Posterior cingulate gyrus (tissue), 11 donors: ENCODE results near the gene ACTN1.
A peak's percentile ranks its signal among the peaks of the same experiment; 100 is the strongest.

Experiments
- DNase-seq, 10 donors: peaks; one replicate each; pipeline versions ENCODE4 v3.0.0 to v3.0.0-alpha.2; 2020 to 2021; ENCODE audit warnings: mixed read lengths in 3 of 10
- intact Hi-C: fragments of 100-400 bp; cut with DNase I; formaldehyde crosslinking; loops from one replicate; pipeline ENCODE4 v1.15.1; 2023

The ACTN1 gene

DNA sequence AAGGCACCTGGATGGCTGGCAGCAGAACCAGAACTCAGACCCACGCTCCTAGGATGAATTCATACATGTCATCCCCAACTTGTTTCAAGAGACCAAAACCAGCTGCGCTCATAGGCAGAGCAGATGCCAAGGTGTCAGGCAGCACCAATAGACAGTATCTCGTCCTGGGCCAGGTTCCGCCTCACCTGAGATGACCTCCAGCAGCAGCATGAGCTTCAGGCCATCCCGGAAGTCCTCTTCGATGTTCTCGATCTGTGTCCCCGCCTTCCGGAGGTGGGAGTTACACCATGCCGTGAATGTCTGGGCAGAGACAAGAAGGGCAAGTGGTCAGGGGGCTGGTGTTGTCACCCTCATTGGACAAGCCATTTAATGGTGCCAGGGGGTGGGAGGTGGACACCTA is 53.7 kb downstream of the ACTN1 start:
- DNase-seq, result peak in 2 of 10 donors; percentile 58 to 68
- intact Hi-C loops, result no loop called here

DNA sequence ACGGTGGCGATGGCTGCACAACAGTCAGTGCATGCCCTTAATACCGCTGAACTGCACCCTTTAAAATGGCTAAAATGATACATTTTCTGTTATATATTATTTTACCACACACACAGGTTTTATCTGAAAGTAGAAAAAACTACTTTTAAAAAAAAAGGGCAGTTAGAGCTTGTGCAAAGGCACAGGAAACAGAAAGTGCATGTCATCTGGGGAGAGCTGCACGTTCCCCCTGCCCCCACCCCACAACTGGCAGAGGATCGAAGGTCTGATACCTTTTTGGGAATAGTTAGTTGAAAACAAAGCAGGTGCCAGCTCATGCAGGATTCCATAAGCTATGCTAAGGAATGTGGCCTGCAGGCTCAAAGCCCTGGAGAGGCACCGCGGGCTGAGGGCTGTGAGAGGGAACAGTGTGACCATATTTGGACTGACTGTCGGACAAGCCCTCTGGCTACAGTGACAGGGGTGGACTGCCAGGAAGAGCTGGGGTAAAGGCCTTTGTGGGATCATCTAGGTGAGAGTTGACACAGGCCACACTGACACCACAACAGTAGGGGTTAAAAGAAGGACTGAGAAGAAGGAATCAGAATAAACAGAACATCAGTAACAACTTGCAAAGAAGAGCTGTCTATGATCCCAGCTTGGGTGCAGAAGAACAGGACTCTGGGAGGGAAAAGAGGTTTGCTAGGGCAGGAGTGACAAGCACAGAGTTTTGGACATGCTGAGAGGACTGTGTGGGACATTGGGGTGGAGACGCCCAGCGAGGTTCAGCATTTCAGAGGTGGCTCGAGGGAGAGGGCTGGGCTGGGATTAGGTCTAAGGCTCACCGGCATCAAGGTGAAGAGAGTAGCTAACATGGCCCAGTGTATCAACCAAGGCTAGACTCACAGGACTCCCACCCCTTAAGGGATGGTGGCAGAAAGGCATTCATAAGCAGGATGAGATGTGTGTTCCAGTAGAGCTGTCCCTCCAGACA is 54.6 kb downstream of the ACTN1 start:
- DNase-seq, result no peak
- intact Hi-C loops, result no loop called here

DNA sequence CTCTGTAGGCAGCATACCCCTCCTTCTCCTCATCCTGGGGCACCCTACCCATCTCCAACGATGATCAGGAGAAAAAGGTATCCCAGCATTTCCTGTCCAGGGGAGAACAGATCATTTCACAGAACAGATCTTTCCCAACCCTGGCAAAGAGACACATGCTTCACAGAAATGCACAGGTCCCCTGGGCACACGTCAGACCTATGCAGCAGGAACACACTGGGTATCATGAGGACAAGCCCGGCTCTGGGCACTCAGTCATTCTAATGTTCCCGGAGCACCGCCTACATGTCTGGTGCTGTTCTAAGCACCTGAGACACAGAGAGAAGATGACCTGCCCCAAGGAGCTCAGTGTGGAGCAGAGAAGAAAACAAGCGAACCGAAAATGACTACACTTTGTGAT is 56.2 kb downstream of the ACTN1 start:
- intact Hi-C loops, result no loop called here
- DNase-seq, result peak in 1 of 10 donors; percentile 51

DNA sequence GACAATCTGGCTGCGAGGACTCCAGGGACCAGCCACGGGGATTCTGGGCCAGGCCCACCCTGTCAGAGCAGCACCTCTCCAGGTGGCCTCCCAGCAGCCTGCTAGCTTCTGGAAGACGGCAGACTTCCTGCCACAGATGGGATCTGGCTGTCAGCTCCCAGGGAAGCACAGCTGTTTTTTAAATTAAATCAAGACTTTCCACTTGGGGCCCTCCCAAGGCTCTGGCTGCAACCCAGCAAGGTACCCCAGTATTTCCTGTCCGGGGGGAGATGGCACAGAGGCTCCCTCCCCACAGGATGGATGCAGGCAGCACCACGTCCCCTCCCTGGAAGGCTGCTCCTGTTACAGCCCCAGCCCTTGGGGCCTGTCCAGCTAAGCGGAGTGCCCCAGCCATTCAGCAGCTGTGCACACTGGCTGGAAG is 56.9 kb downstream of the ACTN1 start:
- no peak for DNase-seq

DNA sequence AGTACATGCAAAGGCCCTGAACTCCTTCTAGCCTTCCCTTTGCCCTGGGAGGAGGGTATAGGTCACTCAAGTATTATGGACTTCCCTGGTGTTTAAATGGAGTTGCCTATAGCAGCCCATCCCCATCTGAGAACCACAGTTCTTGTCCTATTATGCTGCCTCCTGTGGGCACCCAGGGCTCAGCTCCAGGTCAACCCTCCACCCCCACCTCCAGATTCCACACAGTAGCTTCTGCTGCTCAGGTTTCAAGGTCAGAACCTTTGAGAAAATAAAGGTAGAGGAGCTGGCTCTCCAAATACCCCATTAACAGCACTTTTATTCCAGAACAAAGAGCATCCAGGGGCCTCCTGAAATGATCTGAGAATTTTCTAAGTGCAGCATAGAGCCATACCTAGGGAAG is 57.4 kb downstream of the ACTN1 start:
- intact Hi-C loops, result no loop called here

More for the DNA sequence above, 56.9 kb downstream of the ACTN1 start:
- intact Hi-C loops, result no loop called here

DNA sequence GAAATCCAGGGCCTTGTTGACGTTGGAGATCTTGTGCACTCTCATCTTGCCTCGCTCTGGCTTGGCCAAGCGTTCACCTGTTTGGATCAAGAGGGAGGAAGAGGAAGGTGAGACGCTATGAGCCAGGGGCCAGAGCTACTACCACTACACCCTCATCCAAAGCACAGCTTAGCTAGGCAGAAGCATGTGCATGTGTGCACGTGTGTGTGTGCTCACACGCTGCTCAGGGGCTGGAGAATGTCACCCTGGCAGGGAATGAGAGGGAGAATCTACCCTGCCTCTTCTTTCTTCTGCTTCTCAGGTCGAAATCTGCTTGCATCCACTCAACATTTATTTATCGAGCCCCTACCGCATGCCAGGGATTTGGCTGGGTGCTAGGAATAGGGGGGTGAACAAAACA is 58.1 kb downstream of the ACTN1 start:
- DNase-seq, result no peak
- intact Hi-C loops, result no loop called here

More for the DNA sequence above, 57.4 kb downstream of the ACTN1 start:
- no peak for DNase-seq

DNA sequence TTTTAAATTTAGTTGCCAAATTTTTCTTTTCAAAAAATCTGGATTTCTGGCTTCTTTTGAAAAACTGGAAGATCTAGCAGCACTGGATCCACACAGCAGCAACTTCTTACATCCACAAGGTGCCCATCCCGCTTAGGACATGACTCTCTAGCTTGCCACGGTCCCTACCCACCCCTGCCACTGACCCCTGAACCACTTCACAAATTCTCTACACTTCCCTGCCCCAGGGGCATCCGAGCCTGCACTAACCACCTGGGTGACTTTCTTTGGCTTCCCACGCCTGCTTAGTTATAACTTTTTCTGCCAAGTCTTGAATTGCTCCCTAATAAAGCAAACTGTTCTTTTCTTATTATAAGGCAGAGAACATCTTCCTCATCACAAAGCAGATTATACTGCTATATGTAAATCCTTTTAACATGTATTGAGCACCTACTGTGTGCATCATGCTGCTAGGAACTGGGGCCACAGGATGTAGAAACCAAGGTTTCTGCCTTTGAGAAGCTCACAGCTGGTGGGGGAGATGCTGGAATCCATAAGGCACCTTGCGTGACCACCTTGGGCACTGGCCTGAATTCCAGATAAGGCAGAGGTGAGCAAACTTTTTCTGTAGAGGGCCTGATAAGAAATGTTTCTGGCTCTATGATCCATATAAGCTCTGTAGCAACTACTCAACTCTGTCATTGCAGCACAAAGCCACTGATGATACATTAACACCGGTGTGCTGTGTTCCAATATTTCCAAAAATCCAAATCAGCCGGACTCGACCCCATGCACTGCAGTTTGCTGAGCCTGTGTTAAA is 59.8 kb downstream of the ACTN1 start:
- intact Hi-C loops, result no loop called here
- DNase-seq, result peak in 2 of 10 donors; percentile 5 to 23

DNA sequence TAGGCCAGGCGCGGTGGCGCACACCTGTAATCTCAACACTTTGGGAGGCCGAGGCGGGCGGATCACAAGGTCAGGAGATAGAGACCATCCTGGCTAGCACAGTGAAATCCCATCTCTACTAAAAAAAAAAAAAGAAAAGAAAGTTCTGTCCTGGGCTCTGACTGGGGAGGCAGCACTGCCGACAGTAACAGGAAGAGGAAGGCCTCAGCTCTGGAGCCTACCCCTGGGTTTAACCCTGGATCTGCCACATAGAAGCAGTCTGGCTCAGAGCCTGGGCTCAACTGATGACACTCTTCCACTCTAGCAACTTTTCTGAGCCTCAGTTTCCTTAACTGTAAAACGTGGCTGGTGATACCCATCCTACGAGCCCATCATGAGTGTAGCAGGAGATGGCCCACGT is 60.5 kb downstream of the ACTN1 start:
- DNase-seq, result peak in 1 of 10 donors; percentile 14
- intact Hi-C loops, result no loop called here

DNA sequence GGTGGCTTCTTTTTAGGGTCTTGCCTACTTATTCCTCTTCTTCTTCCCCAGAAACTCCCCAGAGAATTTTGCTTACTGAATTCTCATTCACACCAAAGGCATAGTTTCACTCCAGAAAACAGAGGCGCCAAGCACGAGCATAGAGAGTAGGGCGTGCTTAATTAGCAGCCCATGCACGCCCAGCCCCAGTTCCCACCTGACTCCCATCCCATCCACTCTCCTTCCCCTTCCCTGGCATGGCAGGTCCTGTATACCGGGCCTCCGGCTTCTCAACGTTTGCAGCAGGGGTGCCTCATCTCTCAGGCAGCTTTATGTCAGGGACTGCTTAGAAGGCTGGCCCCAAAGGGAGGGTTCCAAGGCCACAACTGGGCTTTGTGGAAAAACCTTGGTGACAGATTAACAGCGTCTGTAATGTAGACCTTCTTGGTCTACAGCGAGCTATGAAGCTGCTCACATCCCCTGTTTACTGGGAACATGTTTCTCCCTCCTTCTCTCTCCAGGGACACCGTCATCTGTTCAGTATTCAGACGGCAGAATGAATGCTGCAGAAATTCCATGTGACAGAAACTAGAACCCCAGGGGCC is 62.7 kb downstream of the ACTN1 start:
- DNase-seq, result peak in 1 of 10 donors; percentile 58
- intact Hi-C loops, result no loop called here

DNA sequence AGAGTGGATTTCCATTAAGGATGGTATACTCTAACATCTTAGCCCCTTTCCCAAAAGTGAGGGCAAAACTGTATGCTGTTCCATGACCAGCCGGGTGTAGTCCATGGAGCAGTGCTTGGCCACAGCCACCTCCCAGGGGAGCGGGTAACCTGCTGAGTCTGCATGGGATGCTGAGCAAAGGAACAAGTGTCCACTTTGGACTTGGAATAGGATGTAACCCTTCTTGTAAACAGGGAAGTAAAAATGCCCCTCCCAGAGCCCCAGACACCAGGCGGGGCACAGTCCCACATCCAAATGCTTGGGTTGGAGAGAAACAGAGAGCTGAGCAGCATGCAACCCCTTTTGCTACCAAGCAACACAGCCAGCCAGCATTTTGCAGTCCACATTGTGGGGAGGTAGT is 65.6 kb downstream of the ACTN1 start:
- DNase-seq, result no peak
- intact Hi-C loops, result no loop called here

DNA sequence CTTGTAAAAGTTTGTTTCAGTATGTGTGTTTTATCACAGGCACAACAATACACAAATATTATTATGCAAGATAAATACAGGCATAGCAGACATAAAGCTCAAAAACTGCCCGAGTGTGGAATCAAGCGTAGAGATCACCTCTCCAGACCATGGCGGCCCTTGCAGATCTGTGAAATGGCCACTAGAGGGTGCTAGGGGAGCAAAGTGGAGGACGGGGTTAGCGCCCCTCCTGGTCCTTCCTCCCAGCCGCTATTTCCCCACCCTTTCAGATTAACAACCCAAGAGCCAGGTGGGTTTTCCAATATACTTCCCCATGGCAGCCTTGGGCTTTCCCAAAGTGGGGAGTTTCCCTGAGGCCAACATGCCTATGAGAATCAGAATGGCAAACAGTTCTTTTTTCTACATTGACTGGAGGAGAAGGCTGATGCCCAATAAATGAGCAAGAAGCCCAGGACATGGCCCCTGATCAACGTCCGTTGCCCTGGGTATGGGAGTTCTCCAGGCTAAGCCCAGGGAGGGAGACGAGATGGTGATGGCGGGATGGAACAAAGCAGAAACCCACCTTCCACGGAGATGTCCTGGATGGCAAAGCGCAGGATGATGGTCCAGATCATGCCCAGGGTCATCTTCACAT is 67.4 kb downstream of the ACTN1 start:
- DNase-seq, result peak in 7 of 10 donors; percentile 54 to 94 (median 70)
- intact Hi-C loops, result loop anchor here (1.0 kb wide), 1 partner anchor 196 kb away; no protein-coding TSS in a partner anchor

DNA sequence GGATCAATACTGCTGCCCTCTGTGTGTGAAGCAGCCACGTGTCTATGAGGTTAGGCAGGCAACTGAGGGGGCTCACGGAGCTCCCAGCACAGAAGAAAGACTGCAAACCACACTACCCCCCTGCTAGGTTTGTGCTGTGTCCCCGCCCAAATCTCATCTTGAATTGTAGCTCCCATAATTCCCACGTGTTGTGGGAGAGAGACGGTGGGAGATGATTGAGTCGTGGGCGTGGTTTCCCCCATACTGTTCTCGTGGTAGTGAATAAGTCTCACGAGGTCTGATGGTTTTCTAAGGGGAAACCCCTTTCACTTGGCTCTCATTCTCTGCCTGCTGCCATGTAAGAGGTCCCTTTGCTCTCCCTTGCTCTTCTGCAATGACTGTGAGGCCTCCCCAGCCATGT is 68.6 kb downstream of the ACTN1 start:
- peak in 1 of 10 donors; percentile 20 for DNase-seq
- intact Hi-C loops, result no loop called here

DNA sequence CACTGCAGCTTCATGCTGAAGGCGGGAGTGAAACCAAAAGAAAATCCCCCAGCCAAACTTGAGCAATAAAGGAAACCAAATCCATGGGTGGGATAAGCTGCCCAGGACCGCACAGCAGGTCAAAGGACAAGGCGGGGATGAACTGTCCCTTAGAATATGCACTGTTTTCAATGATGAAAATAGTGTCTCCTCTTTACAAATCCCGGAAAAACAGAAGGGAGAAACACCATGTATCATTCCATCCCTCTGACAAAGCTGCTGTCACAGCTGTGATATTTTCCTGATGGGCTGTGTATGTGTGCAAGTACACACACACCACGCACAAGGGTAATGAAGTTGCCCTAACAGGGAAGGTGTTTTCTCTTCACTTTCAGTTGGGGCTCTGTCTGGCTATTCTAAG is 70.3 kb downstream of the ACTN1 start:
- intact Hi-C loops, result no loop called here
- no peak for DNase-seq

DNA sequence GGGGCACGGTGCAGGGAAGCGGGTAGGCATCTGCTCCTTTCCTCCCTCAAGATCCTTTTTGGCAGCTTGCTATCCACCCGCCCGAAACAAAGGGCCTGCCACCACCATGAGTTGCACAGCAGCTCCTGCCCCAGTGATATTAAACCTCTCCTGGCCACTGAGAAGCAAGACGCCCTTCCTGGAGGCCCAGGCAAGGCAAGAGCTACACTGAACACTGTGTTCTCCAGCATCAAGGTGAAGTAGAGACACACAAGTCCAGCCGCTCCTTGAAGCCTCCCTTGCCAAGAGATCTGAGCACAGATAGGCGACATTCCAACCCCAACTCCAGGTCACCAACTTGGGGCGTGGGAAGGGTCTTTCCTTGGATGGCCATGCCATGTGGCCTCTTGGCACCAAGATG is 70.9 kb downstream of the ACTN1 start:
- no peak for DNase-seq
- intact Hi-C loops, result no loop called here

DNA sequence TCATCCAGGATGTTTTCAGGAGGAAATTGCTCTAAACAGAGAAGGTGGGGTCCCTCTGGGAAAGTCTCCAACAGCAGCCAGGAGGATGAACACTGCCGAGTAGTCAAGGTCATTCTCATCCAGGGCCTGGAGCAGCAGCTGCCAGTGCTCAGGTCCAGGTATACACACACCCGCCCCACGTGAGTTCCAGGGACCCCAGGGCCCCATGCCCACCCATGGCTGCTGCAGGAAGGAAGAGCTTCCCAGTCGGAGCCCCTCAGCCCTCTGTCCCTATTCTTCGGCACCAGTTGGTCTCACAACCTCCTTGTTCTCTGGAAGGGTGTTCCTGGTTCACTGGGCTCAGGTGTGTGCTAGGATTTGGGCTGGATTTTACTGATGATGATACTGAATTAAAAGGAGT is 72.7 kb downstream of the ACTN1 start:
- DNase-seq, result no peak
- intact Hi-C loops, result no loop called here

DNA sequence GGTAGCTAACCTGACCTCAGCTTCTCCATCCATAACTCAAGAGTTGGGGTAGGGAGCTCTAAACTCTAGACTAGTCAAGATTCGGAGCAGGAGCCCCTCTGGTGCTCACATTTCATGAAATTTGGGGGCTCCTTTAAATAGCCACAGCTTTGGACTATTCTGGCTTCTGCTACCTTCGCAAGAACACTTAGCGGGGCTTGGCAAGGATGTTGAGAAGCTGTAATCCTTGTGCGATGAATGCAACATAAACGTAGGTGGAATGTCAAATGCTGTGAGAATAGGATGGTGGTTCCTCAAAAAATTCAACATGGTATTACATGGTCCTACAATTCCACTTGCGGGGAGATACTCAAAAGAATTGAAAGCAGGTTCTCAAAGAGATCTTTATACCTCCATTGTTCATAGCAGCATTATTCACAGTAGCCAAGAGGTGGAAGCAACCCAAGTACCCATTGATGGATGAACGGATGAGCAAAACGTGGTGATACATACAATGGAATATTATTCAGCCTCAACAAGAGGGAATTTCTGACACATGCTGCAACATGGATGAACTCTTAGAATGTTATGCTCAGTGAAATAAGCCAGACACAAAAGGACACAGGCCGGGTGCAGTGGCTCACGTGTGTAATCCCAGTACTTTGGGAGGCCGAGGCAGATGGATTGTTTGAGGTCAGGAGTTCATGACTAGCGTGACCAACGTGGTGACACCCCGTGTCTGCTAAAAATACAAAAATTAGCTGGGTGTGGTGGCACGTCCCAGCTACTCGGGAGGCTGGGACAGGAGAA is 73.8 kb downstream of the ACTN1 start:
- intact Hi-C loops, result no loop called here
- no peak for DNase-seq

DNA sequence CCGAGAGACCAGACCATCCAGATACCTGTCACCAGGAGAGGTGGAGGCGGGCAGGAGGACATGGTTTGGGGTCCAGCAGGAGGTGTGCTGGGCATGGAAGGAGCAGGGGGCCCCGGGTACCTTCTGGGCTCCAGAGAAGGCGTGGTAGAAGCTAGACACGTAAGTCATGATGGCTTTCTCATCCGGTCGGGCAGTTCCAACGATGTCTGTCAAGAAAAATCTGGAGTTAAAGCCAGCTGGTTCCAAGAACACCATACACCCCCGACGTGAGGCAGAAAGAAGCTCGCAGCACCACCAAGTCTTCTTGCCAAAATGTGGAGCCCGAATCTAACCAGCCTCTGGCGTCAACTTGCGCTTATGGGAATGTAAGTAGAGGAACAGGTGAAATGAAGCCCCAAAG is 76.7 kb downstream of the ACTN1 start:
- DNase-seq, result peak in 1 of 10 donors; percentile 36
- intact Hi-C loops, result no loop called here

DNA sequence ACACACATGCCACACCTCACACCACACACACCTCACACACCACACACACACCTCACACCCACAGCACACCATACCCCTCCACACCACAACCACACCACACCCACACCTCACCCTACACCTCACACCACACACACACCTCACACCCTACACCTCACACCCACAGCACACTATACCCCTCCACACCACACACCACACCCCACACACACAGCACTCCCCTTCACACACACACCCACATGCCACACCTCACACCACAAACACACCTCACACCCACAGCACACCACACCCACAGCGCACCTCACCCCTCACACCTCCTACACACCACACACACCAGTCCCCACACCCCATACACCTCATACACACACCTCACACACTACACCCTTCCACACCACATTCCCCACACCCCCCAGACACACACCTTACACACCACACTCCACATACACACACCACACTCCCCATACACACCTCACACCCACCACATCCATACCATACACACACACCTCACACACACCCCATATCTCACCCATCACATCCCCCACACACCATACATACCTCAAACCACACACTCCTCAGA is 80.0 kb downstream of the ACTN1 start:
- no peak for DNase-seq
- intact Hi-C loops, result no loop called here

DNA sequence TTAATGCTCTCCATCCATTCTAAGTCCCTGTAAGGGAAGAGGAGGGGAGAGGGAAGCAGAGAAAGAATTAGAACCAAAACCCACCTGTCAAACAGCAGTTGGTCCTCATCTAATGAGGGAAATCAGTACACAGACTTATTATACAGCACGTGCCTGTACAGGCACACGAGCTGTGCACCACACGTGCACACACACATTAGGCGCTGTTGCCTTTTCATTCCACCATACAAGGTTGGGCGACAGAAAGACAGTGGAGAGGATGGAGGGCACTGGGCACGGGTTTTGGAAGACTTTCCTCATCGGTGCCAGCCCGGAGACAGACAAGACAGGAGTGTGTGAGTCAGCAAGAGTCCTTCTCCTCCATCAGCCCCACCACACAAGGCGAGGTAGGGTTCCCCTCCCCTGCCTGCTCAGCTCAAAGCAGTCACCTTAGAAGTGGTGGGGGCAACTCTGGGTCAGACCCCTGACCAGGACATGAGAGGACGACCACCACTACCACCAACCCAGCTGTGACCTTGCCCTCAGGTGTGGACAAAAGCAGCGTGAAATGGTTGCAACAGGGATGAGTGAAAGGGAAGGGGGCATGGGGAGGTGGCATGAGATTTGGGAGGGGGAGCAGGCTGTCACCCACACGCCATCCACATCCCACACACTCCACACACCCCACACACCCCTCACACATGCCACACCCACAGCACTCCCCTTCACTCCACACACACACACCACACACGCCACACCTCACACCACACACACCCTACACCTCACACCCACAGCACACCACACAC is 80.7 kb downstream of the ACTN1 start:
- intact Hi-C loops, result no loop called here
- no peak for DNase-seq
